NT2/D1 (cell line): ENCODE measurements around the gene PCDHGA6.

ENCODE experiments used
- DNase-seq: peaks from one replicate; pipeline ENCODE4 v3.0.0-alpha.2; 2011; ENCODE audit warnings: low read depth, low spot score
- H3K27me3 ChIP-seq: 2 replicates; pipeline ENCODE4 v1.6.0; 2011; ENCODE audit warnings: mild to moderate bottlenecking; ENCODE audit not compliant: insufficient read length, insufficient read depth
- H3K36me3 ChIP-seq: 2 replicates; pipeline ENCODE4 v1.6.1; 2011; ENCODE audit warnings: mild to moderate bottlenecking, low read length, mixed read lengths; ENCODE audit not compliant: insufficient read depth, insufficient read length
- H3K4me1 ChIP-seq: 2 replicates; pipeline ENCODE4 v1.5.1; 2011; ENCODE audit not compliant: insufficient read depth, insufficient read length
- H3K4me3 ChIP-seq: 2 replicates; pipeline ENCODE4 v1.5.1; 2011; ENCODE audit warnings: low read depth; ENCODE audit not compliant: insufficient read length
- H3K9ac ChIP-seq: 2 replicates; pipeline ENCODE4 v1.6.0; 2011; ENCODE audit warnings: low read depth; ENCODE audit not compliant: insufficient read length
- H3K9me3 ChIP-seq: 2 replicates; pipeline ENCODE4 v1.5.1; 2011; ENCODE audit warnings: mild to moderate bottlenecking, low read length; ENCODE audit not compliant: insufficient read depth
- SUZ12 ChIP-seq: IDR thresholded peaks from 2 replicates; pipeline ENCODE4 v1.6.1; 2011; ENCODE audit not compliant: insufficient read length, insufficient read depth; ENCODE audit errors: extremely low read depth
- YY1 ChIP-seq: IDR thresholded peaks from 2 replicates; pipeline ENCODE4 v1.6.1; 2011; ENCODE audit not compliant: insufficient read length, insufficient read depth
- ZNF274 ChIP-seq: IDR thresholded peaks from 2 replicates; pipeline ENCODE4 v1.6.1; 2011; ENCODE audit warnings: mild to moderate bottlenecking, low read depth, low read length

The PCDHGA6 gene

DNA sequence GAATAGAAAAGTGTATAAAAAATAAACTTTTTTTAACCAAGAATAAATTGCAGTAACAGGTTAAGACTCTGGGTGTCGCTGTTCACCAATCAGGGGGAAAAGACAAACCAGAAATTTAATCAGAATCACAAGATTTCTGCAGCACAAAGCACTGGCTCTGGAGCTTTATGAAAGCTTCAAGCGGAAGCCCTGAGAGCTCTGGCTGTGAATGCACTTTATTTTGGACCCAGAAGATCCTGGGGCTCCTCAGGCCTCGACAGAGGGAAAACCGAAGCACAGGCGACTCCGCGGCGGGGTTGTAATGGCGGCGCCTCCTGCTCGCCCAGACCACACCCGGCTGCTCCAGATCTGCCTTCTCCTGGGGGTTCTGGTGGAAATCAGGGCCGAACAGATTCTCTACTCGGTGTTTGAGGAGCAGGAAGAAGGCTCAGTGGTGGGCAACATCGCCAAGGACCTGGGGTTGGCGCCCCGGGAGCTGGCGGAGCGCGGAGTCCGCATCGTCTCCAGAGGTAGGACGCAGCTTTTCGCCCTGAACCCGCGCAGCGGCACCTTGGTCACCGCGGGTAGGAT lies 18.7 kb upstream of the PCDHGA6 start, which contains the start of gene PCDHGA4:
Gene PCDHGA4, plus strand, starts transcription at position 122 of the 570 bp plus-strand sequence. Its CDS starts 87 bp downstream, at position 209.
- Histone ChIP-seq H3K4me3 (no peak within 1 kb of the TSS), H3K36me3 (no peaks in the 10 kb centered on the region), H3K27me3 (no peaks in the 10 kb centered on the region), H3K9ac (no peak within 1 kb of the TSS), H3K9me3 (peaks cover 51% of the 10 kb centered on the region), H3K4me1 (no peaks in the 10 kb centered on the region)
- no peak for TF ChIP-seq YY1
- no peak for TF ChIP-seq SUZ12
- no peak for TF ChIP-seq ZNF274
- DNase-seq: no peak

DNA sequence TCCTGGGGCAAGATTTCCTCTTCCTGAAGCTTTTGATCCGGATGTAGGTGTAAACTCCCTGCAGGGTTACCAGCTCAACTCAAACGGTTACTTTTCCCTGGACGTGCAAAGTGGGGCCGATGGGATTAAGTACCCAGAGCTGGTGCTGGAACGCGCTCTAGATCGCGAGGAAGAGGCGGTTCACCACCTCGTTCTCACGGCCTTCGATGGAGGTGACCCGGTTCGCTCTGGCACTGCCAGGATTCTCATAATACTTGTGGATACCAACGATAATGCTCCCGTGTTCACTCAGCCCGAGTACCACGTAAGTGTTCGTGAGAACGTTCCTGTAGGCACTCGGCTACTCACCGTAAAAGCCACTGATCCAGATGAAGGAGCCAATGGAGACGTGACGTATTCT lies 18.1 kb upstream of the PCDHGA6 start:
- Histone ChIP-seq H3K9me3 (peaks cover 47% of the 10 kb centered on the region), H3K36me3 (no peaks in the 10 kb centered on the region)

GRCh38 chr5:141356133-141356532 lies 17.6 kb upstream of the PCDHGA6 start:
- Histone ChIP-seq H3K4me3 (no peak overlapping the region), H3K9ac (no peak overlapping the region), H3K27me3 (no peaks in the 10 kb centered on the region), H3K4me1 (no peaks in the 10 kb centered on the region), H3K9me3 (peaks cover 42% of the 10 kb centered on the region), H3K36me3 (no peaks in the 10 kb centered on the region)
- TF ChIP-seq YY1: no peak
- no peak for TF ChIP-seq ZNF274
- no peak for TF ChIP-seq SUZ12
- no peak for DNase-seq

More for the DNA sequence above, 18.1 kb upstream of the PCDHGA6 start:
- TF ChIP-seq ZNF274: no peak
- no peaks in the 10 kb centered on the region for H3K4me1 ChIP-seq
- no peaks in the 10 kb centered on the region for H3K27me3 ChIP-seq
- no peak for DNase-seq
- H3K4me3 ChIP-seq: no peak overlapping the region
- H3K9ac ChIP-seq: no peak overlapping the region

DNA sequence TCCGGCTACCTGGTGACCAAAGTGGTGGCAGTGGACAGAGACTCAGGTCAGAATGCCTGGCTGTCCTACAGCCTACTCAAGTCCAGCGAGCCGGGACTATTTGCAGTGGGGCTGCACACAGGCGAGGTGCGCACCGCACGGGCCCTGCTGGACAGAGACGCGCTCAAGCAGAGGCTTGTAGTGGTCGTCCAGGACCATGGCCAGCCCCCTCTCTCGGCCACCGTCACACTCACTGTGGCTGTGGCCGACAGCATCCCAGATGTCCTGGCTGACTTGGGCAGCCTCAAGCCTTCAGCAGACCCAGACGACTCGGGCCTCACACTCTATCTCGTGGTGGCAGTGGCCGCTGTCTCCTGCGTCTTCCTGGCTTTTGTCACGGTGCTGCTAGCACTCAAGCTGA lies 16.7 kb upstream of the PCDHGA6 start:
- Histone ChIP-seq H3K4me3 (no peak overlapping the region), H3K4me1 (no peaks in the 10 kb centered on the region), H3K9ac (no peak overlapping the region), H3K27me3 (no peaks in the 10 kb centered on the region), H3K9me3 (peaks cover 37% of the 10 kb centered on the region), H3K36me3 (no peaks in the 10 kb centered on the region)
- TF ChIP-seq ZNF274: no peak
- no peak for TF ChIP-seq SUZ12
- no peak for TF ChIP-seq YY1
- no peak for DNase-seq

DNA sequence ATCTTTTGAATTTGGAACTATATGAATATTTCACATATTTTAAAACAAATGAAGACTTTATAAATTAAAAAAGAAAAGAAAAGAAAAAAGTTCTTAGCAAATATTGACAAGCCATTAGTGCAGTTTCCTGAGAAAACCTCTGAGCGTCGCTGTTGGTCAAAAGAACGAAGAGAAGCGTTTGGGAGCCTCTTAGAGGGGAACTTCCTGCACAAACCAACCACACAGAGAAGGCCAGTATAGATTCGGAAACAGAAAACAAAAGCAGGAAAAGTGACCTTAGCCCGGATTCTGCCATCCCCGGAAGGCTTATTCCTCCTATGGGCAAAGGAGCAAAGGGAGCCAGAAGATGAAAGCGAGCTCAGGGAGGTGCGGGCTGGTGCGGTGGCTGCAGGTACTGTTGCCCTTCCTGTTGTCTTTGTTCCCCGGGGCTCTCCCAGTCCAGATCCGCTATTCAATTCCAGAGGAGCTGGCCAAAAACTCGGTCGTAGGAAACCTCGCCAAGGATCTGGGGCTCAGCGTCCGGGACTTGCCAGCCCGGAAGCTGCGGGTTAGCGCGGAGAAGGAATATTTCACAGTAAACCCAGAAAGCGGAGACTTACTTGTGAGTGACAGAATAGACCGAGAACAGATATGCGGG lies 13.8 kb upstream of the PCDHGA6 start, which contains the start of gene PCDHGB2:
Gene PCDHGB2, plus strand, starts transcription at position 205 of the 637 bp plus-strand sequence. Its CDS starts 142 bp downstream, at position 347.
- no peak for TF ChIP-seq SUZ12
- TF ChIP-seq ZNF274: no peak
- no peak for TF ChIP-seq YY1
- Histone ChIP-seq H3K36me3 (no peaks in the 10 kb centered on the region), H3K9ac (no peak within 1 kb of the TSS), H3K4me3 (no peak within 1 kb of the TSS), H3K9me3 (peaks cover 44% of the 10 kb centered on the region), H3K27me3 (no peaks in the 10 kb centered on the region), H3K4me1 (no peaks in the 10 kb centered on the region)
- no peak for DNase-seq

DNA sequence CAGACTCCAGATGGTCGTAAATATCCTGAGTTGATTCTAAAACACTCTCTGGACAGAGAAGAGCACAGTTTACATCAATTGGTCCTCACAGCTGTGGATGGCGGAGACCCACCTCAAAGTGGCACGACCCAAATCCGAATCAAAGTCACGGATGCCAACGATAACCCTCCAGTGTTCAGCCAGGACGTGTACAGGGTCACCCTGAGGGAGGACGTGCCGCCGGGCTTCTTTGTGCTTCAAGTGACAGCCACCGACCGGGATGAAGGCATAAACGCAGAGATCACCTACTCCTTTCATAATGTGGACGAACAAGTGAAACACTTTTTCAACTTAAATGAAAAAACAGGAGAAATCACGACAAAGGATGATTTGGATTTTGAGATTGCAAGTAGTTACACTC lies 13.0 kb upstream of the PCDHGA6 start:
- Histone ChIP-seq H3K4me1 (no peaks in the 10 kb centered on the region), H3K27me3 (no peaks in the 10 kb centered on the region), H3K4me3 (no peak overlapping the region), H3K36me3 (no peaks in the 10 kb centered on the region), H3K9ac (no peak overlapping the region), H3K9me3 (peaks cover 45% of the 10 kb centered on the region)
- no peak for DNase-seq
- TF ChIP-seq ZNF274: no peak
- no peak for TF ChIP-seq YY1
- no peak for TF ChIP-seq SUZ12

GRCh38 chr5:141362719-141363118 lies 11.0 kb upstream of the PCDHGA6 start:
- no peak overlapping the region for H3K4me3 ChIP-seq
- no peaks in the 10 kb centered on the region for H3K27me3 ChIP-seq
- no peak overlapping the region for H3K9ac ChIP-seq
- no peaks in the 10 kb centered on the region for H3K36me3 ChIP-seq
- H3K4me1 ChIP-seq: no peaks in the 10 kb centered on the region
- TF ChIP-seq SUZ12 (no peak), ZNF274 (no peak), YY1 (no peak)
- H3K9me3 ChIP-seq: peaks cover 40% of the 10 kb centered on the region; the same call in 1 of the 2 replicates
- no peak for DNase-seq
